Peyer's patch (tissue), 4 donors: ENCODE measurements around the gene IFNK. TPM values are rescaled to one million over a fixed set of nuclear protein-coding genes. Genes with fewer than 3 reads are reported as not detected.

ENCODE experiments used
- DNase-seq, 3 donors: peaks; one replicate each; pipeline ENCODE4 v3.0.0-alpha.2; 2017 to 2019
- H3K27ac ChIP-seq, 4 donors: fragments of 200-600 bp; sonication (generic); one replicate each; pipeline ENCODE4 v1.5.1; 2016 to 2019
- H3K27me3 ChIP-seq, 2 donors: fragments of 200-600 bp; sonication (generic); one replicate each; pipeline ENCODE4 v1.5.1; 2019
- H3K36me3 ChIP-seq, 3 donors: fragments of 200-600 bp; sonication (generic); one replicate each; pipeline ENCODE4 v1.5.1; 2016 to 2019
- H3K4me1 ChIP-seq, 4 donors: fragments of 200-600 bp; sonication (generic); one replicate each; pipeline ENCODE4 v1.5.1; 2016 to 2019
- H3K4me3 ChIP-seq, 4 donors: fragments of 200-600 bp; sonication (generic); 1 replicate in 3 of 4; 2 replicates in 1 of 4; pipeline ENCODE4 v1.5.1; 2016 to 2019; ENCODE audit warnings: mild to moderate bottlenecking in 1 of 4
- H3K9me3 ChIP-seq, 4 donors: fragments of 200-600 bp; sonication (generic); one replicate each; pipeline ENCODE4 v1.5.1; 2016 to 2019; ENCODE audit warnings: mild to moderate bottlenecking in 1 of 4
- POLR2A ChIP-seq, 2 donors: fragments of 450-650 bp; IDR thresholded peaks; one replicate each; pipeline ENCODE4 v1.5.1; 2017; ENCODE audit warnings: antibody characterized with exemption in 2 of 2, mild to moderate bottlenecking in 2 of 2, moderate library complexity in 2 of 2
- total RNA-seq, 4 donors: library from RNA; depleted of rRNA; stranded (reverse); fragments of >200 nt; gene quantifications; one replicate each; pipeline ENCODE4 v1.1.0, GENCODE V29; 2016
- TF ChIP-seq, protein P1 (sequence below), 6 experiments: fragments of 450-650 bp in 4 of 6; fragments of 200-600 bp in 2 of 6; sonication (generic) in 1 of 6; IDR thresholded peaks; one replicate each; pipeline ENCODE4 v1.5.1; 2017 to 2019; ENCODE audit warnings: antibody characterized with exemption in 6 of 6, mild to moderate bottlenecking in 3 of 6, moderate library complexity in 1 of 6

The IFNK gene
- total RNA-seq, 4 donors from 2014 or later: not detected

DNA sequence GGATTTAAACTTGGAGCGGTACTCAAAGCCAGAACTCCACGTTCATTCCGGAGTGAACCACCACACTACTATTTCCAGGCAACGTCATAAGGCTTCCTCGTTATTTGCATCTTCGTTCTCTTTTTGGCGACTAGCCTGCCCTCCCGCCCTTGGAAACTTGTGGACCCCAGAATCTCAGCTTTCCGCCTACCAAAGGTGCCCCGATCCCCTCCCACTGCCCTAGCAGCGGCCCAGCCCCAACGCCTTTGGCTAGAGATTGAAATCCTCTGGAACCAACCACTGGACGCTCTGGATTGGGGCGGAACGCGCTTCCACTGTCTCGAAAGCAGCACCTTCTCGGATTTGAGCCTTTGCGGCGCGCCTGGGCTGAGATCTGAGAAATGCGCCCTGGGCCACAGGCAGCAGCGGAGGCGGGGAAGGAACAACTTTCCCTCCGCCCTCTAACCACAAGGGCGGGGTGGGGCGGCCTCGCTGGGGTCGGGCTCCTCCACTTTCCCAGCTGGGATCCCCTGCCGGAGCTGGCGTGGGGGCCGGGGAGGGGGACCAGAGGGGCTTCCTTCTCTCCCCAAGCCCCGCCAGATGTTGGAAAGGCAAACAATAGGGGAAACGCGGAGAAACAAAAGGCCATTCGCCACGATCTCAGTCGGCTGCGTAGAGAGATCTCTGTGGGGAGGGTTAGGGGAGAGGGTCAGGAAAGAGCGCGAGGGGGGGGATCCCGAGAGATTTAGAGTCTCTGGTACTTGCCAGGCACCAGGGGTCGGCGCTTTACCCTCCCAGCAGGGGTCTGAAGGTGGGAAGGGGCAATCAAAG is 4.2 kb downstream of the IFNK start:
- peak in 1 of 2 donors; percentile 76 for TF ChIP-seq POLR2A (IDR thresholded peaks at IDR 0.05)
- TF ChIP-seq, protein P1, sequence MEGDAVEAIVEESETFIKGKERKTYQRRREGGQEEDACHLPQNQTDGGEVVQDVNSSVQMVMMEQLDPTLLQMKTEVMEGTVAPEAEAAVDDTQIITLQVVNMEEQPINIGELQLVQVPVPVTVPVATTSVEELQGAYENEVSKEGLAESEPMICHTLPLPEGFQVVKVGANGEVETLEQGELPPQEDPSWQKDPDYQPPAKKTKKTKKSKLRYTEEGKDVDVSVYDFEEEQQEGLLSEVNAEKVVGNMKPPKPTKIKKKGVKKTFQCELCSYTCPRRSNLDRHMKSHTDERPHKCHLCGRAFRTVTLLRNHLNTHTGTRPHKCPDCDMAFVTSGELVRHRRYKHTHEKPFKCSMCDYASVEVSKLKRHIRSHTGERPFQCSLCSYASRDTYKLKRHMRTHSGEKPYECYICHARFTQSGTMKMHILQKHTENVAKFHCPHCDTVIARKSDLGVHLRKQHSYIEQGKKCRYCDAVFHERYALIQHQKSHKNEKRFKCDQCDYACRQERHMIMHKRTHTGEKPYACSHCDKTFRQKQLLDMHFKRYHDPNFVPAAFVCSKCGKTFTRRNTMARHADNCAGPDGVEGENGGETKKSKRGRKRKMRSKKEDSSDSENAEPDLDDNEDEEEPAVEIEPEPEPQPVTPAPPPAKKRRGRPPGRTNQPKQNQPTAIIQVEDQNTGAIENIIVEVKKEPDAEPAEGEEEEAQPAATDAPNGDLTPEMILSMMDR (IDR thresholded peaks at IDR 0.05): peak in 1 of 6 experiments; percentile 8

GRCh38 chr9:27528886-27529315 is 4.8 kb downstream of the IFNK start:
- DNase-seq: peak; percentile 74 to 83 (median 79)
- Histone ChIP-seq H3K9me3 (no peaks in the 10 kb centered on the region), H3K27ac (peak overlapping the region; percentile 81 to 94 (median 92)), H3K4me1 (peaks cover 0 to 20% (median 5%) of the 10 kb centered on the region in 4 donors), H3K4me3 (peak overlapping the region; percentile 65 to 98 (median 80)), H3K27me3 (no peaks in the 10 kb centered on the region), H3K36me3 (no peaks in the 10 kb centered on the region)
- TF ChIP-seq, protein P1 (IDR thresholded peaks at IDR 0.05): peak in 1 of 6 experiments; percentile 15
- peak in 1 of 2 donors; percentile 21 for TF ChIP-seq POLR2A (IDR thresholded peaks at IDR 0.05)

More for the DNA sequence above, 4.2 kb downstream of the IFNK start:
- Histone ChIP-seq H3K36me3 (no peaks in the 10 kb centered on the region), H3K27ac (peak overlapping the region; percentile 81 to 94 (median 92)), H3K4me1 (peaks cover 0 to 20% (median 5%) of the 10 kb centered on the region in 4 donors), H3K4me3 (peak overlapping the region; percentile 65 to 98 (median 80)), H3K9me3 (no peaks in the 10 kb centered on the region), H3K27me3 (no peaks in the 10 kb centered on the region)
- DNase-seq: peak; percentile 72 to 92 (median 87)

DNA sequence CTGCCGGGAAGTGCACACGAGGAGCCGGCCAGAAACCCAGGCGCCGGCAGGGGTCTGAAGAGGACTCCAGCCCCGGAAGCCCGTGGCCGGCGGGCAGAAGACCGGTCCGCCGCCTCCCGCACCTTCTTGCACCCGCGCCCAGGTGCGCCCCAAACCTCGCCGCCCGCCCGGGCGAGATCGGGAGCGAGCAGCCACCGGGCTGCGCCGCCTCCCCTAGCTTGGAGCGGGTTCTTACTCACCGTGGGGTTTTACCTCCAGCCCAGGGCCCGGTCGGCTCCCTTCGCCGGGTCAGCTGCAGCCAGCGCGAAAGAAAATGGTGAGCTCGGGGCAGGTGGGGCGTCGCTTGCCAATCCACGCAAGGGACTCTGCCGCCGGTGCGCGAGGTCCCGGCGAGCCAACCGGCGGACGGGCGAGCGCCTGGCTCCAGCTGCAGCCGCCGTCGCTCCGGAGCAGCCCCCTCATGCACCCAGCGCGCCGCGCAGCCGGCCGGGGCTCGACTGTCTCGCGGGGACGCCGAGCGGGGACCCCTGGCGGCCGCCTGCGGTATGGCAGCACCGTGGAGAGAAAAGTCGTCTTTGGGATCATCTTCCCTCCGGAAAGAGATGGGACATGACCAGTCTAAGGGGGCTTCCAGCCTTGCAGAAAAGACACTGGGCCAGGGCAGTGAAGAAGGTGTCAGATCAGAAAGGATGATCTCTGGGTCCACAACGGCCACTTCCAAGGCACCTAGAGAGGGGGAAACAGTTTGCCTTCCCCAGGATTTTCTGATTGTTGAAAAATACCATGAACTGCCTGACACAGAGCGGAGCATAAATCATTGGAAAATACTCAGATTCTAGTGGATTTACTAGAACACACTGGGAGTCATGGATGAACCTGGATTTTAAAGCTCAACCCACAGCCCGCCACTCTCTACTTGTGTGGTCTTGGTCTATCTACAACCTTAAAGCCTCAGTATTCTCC is 5.5 kb downstream of the IFNK start, which contains the start of gene MOB3B:
TSS of gene MOB3B (minus strand) at position 499 of the 963 bp plus-strand sequence. CDS start 74,264 bp downstream, outside the sequence.
- TF ChIP-seq, protein P1 (IDR thresholded peaks at IDR 0.05): peak; percentile 90 to 95 (median 95)
- TF ChIP-seq POLR2A (IDR thresholded peaks at IDR 0.05): peak; percentile 44 to 55
- Histone ChIP-seq H3K9me3 (no peaks in the 10 kb centered on the region), H3K4me3 (peak within 1 kb of the TSS; percentile 65 to 98 (median 80)), H3K27ac (peak within 1 kb of the TSS; percentile 81 to 94 (median 92)), H3K27me3 (no peaks in the 10 kb centered on the region), H3K36me3 (no peaks in the 10 kb centered on the region), H3K4me1 (peaks cover 0 to 20% (median 5%) of the 10 kb centered on the region in 4 donors)
- DNase-seq: peak; percentile 80 to 93 (median 90)

DNA sequence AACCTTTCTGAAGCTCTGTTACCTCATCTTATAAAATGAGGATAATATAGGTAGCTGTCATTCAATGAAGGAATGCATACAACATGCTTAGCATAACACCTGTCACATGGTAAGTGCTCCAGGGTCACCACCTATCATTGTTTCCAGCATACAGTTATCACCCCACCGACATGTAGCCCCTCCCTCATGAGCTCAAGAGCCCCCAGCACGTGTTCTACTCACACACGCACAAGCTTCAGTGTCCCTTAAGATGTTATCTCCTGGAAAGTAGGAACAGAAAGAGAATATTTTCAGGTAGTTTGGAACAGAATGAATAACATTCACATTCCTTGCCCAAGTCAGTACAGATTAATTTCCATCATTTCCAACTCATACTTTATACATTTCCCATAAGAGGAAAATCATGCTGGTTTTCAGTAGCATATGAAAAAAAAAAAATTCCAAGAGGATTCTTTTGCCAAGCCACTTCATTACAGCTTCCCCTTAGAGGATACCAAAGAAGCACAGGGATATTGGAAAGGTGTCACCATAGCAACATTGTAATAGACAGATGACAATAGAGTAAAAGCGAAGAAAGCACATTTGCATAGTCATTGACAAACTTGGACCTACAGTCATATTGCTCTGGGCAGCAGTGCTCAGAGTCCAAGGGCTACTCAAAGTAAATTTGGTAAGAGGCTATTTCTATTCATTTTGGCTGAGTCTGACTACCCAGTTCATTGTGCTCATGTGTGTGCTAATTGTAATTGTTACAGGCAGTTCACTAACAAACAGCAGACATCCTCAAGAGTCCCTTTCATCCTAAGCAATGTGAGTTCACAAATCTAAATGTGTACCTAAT is 7.0 kb downstream of the IFNK start:
- H3K4me3 ChIP-seq: no peak overlapping the region
- H3K27me3 ChIP-seq: no peaks in the 10 kb centered on the region
- H3K4me1 ChIP-seq: peaks cover 0 to 20% (median 5%) of the 10 kb centered on the region in 4 donors
- H3K9me3 ChIP-seq: no peaks in the 10 kb centered on the region
- H3K36me3 ChIP-seq: no peaks in the 10 kb centered on the region
- no peak for DNase-seq
- no peak overlapping the region for H3K27ac ChIP-seq
- TF ChIP-seq, protein P1 (IDR thresholded peaks at IDR 0.05): no peak
- TF ChIP-seq POLR2A (IDR thresholded peaks at IDR 0.05): no peak
